Activated CD8-positive, alpha-beta memory T cell treated with anti-CD3 and anti-CD28 coated beads, Interleukin-2, amount 10 ng/mL, durations not matched to agents 7 days and 5 days (primary cell): Measurements from ENCODE around the gene PPP1R13L. TPM values are rescaled to one million over a fixed set of nuclear protein-coding genes. Genes with fewer than 3 reads are reported as not detected.
A peak's percentile ranks its signal among the peaks of the same experiment; 100 is the strongest.

Experiments
- ATAC-seq: fragments of 150-1000 bp; cut with Tn5 transposase; one replicate; pipeline ENCODE4 v1.10.0; 2021; ENCODE audit warnings: moderate library complexity
- CTCF ChIA-PET: fragments of 350-600 bp; sonication (Branson Sonifier 250); formaldehyde crosslinking; loops from one replicate; lab custom pipeline; 2021; ENCODE audit warnings: antibody characterized with exemption; lab: Charles Lee
- DNase-seq: peaks from one replicate; pipeline ENCODE4 v3.0.0-alpha.2; 2020
- H3K27ac Mint-ChIP-seq: one replicate; pipeline ENCODE4 v1.8.0; 2021; ENCODE audit warnings: mild to moderate bottlenecking, mixed read lengths
- H3K27me3 Mint-ChIP-seq: one replicate; pipeline ENCODE4 v1.8.0; 2021; ENCODE audit warnings: mixed read lengths
- H3K36me3 Mint-ChIP-seq: one replicate; pipeline ENCODE4 v1.8.0; 2021; ENCODE audit warnings: mild to moderate bottlenecking, mixed read lengths
- H3K4me1 Mint-ChIP-seq: one replicate; pipeline ENCODE4 v1.8.0; 2021; ENCODE audit warnings: mixed read lengths
- H3K4me3 Mint-ChIP-seq: one replicate; pipeline ENCODE4 v1.8.0; 2021; ENCODE audit warnings: mild to moderate bottlenecking, moderate library complexity, mixed read lengths
- H3K9me3 Mint-ChIP-seq: one replicate; pipeline ENCODE4 v1.8.0; 2022; ENCODE audit warnings: low read depth, mixed read lengths
- total RNA-seq, 2 experiments: library from RNA; stranded (reverse); gene quantifications; one replicate each; pipeline ENCODE4 v1.2.3, GENCODE V29; 2021

PPP1R13L gene
- total RNA-seq: 10 to 100 TPM in 1 of 2 experiments, 1 to 10 TPM in 1; 6.4 to 11.7 TPM

DNA sequence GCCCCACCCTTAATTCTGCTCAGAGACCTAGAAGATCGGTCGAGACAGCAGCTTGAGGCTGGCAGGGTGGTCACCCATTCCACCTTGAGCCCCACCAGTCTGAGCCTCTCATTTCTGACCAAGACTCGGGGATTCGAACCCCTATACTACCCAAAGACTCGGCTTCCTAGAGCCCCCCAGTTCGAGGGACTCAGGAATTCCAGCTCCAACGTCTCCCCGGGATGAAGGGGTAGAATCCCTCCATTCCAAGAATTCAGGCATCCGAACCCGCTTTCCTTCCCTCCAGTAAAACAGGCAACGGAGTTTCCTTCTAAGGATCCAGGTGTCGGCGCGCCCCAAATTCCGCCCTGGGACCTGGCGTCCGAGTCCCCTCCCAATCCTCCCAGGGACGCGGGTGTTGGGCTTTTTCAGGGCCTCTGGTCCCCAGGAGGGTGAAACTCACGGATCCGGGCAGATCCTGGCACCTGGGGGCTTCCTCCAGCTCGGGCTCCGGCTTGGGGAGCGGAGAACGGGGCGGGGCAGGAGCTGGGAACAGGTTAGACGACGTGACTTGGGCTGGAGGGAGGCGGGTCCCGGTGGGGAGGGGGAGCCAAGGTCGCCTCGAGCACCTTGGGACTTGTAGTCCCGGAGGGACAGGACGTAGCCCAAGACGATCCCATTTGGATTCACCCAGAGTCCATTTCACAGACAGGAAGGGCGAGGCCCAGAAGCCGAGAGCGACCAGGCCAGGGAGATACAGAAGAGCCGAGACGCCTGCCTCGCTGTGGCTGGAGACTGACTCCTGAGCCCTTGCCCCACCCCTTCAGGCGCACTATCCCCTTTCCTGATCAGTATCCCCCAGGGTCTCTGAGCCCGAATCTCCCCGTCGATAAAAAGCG is at the start of gene PPP1R13L:
Gene PPP1R13L, minus strand, starts transcription at position 513 of the 878 bp plus-strand sequence. CDS start 6,751 bp downstream, outside the sequence.
- DNase-seq (peak; percentile 76), ATAC-seq (peak; percentile 5)
- Mint-ChIP-seq H3K4me3 (peak within 1 kb of the TSS; percentile 94), H3K36me3 (peaks cover 2% of the 10 kb centered on the region), H3K27ac (peak within 1 kb of the TSS; percentile 88), H3K9me3 (no peaks in the 10 kb centered on the region), H3K4me1 (peaks cover 31% of the 10 kb centered on the region), H3K27me3 (peaks cover 30% of the 10 kb centered on the region)
- CTCF ChIA-PET: interaction anchor here (0.9 to 5.0 kb wide), 13 partner anchors 8 to 288 kb away, joined by 3 to 44 read pairs (median 3); partner anchors contain the start of genes QPCTL and SNRPD2

DNA sequence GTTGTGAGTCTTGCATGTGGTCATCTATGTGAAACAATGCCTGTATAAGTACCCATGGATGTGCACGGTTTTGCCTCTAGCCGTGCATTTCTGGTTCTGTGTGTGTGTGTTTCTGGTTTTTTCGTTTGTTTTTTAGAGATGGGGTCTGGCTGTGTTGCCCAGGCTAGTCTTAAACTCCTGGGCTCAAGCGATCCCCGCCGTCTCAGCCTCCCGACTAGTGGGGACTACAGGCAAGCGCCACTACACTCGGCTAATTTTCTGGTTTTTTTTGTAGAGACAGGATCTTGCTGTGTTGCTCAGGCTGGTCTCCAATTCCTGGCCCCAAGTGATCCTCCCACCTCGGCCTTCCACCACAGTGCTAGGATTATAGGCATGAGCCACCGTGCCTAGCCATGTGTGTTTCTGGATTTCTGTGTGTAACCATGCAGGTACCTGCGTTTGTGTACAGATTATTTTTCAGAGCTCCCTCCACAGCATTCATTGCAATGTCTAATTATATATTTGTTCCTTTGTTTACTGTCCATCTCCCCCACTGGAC is 47.0 kb upstream of the PPP1R13L start:
- Mint-ChIP-seq H3K27ac (peak overlapping the region; percentile 92), H3K9me3 (no peaks in the 10 kb centered on the region)

DNA sequence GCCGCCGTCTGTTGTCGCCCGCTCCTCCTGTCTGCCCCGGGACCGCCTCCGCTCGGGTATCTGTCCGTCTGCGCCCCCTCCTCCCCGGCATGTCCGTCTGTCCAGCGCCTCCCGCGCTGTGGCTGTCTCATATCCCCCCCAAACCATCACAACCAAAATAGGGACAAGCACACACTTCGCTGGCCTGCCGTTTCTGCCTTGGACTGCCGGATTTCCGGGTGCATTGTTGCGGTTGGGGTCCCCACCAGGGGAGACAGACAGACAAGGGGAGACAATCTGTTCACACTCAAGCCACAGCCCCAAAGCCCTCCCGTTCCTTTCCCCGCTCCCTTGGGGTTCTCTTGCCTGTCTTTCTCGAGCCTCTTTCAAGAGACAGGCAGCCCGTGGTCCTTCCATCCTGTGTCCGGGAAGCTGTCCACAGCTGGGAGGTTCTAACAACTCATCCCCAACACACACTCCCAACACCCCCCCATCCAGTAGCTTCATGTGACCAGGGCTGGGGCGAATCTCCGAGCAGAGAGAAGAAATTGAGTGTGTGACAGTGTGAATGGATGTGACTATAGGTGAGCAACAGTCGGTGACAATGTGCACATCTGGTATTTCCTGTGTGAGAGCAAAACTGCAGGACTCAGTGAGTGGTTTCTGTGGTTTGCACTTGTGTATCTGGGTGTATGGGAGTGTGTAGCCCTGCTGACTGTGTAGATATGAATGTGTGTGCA is 46.4 kb upstream of the PPP1R13L start:
- DNase-seq (peak; percentile 71), ATAC-seq (peak; percentile 22)
- Mint-ChIP-seq H3K4me1 (peaks cover 49% of the 10 kb centered on the region), H3K27ac (peak overlapping the region; percentile 92), H3K4me3 (peak overlapping the region; percentile 84), H3K27me3 (peaks cover 6% of the 10 kb centered on the region), H3K9me3 (no peaks in the 10 kb centered on the region), H3K36me3 (peaks cover 2% of the 10 kb centered on the region)
- CTCF ChIA-PET: interaction anchor here (1.0 to 2.1 kb wide), 4 partner anchors 12 to 34 kb away, joined by 6 to 7 read pairs (median 6); partner anchors contain the start of gene FOSB

More for the DNA sequence above, 47.0 kb upstream of the PPP1R13L start:
- Mint-ChIP-seq H3K4me1 (peaks cover 51% of the 10 kb centered on the region), H3K27me3 (peaks cover 6% of the 10 kb centered on the region), H3K36me3 (peaks cover 2% of the 10 kb centered on the region), H3K4me3 (peak overlapping the region; percentile 84)
- ATAC-seq (no peak), DNase-seq (no peak)
- CTCF ChIA-PET: interaction anchor here (1.0 to 2.1 kb wide), 4 partner anchors 13 to 33 kb away, joined by 6 to 7 read pairs (median 6); partner anchors contain the start of gene FOSB

DNA sequence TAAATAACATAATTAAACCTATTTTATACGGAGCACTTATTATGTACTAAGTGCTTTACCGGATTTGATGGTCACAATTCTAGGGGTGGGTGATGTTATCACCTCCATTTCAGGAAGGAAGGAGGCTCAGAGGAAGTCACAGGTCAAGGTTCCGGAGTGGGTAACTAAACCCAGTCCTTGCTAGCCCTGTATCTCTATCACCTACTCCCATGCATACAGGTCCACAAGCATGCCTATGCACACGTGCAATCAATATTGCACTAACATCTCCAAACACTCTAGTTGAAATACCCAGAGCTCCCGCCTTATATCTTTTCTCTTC is 45.1 kb upstream of the PPP1R13L start:
- peak overlapping the region; percentile 99 for H3K27ac Mint-ChIP-seq
- CTCF ChIA-PET: interaction anchor here (0.8 to 27.8 kb wide), 5 partner anchors 11 to 32 kb away, joined by 3 to 1113 read pairs (median 8); partner anchors contain the start of gene FOSB
- H3K27me3 Mint-ChIP-seq: peaks cover 6% of the 10 kb centered on the region
- H3K4me3 Mint-ChIP-seq: peak overlapping the region; percentile 93
- DNase-seq: no peak
- peak; percentile 46 for ATAC-seq
- no peaks in the 10 kb centered on the region for H3K9me3 Mint-ChIP-seq
- peaks cover 2% of the 10 kb centered on the region for H3K36me3 Mint-ChIP-seq
- H3K4me1 Mint-ChIP-seq: peaks cover 46% of the 10 kb centered on the region

DNA sequence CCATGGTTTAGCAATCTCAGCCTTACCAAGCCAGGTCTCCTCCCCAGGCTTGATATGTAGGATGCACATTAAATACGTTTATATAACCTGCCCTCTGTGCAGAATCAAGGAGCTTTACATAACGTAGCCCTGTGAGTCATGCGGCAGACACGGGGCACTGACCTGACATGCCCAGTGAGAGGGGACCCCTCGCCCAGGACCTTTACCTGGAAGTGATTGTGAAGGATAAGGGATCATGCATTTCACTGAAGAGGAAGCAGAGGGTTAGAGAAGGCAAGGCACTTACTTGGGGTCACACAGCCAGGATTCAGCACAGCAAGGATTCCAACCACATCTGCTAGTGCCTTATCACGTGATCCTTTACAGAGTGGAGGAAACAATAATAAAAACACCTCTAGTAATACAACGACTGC is 44.0 kb upstream of the PPP1R13L start:
- H3K27me3 Mint-ChIP-seq: peaks cover 2% of the 10 kb centered on the region
- H3K4me3 Mint-ChIP-seq: peak overlapping the region; percentile 57
- CTCF ChIA-PET: interaction anchor here (0.8 to 27.8 kb wide), 6 partner anchors 9 to 33 kb away, joined by 3 to 1113 read pairs (median 16); partner anchors contain the start of gene FOSB
- peaks cover 2% of the 10 kb centered on the region for H3K36me3 Mint-ChIP-seq
- no peak for ATAC-seq
- peak overlapping the region; percentile 79 for H3K27ac Mint-ChIP-seq
- H3K9me3 Mint-ChIP-seq: no peaks in the 10 kb centered on the region
- H3K4me1 Mint-ChIP-seq: peaks cover 52% of the 10 kb centered on the region
- no peak for DNase-seq

GRCh38 chr19:45448425-45448756 is 43.5 kb upstream of the PPP1R13L start:
- Mint-ChIP-seq H3K36me3 (peaks cover 2% of the 10 kb centered on the region), H3K4me3 (no peak overlapping the region), H3K9me3 (no peaks in the 10 kb centered on the region), H3K4me1 (peaks cover 55% of the 10 kb centered on the region), H3K27me3 (no peaks in the 10 kb centered on the region), H3K27ac (peak overlapping the region; percentile 65)
- ATAC-seq (no peak), DNase-seq (no peak)
- CTCF ChIA-PET: interaction anchor here (1.1 to 27.8 kb wide), 5 partner anchors 9 to 34 kb away, joined by 3 to 1113 read pairs (median 29); partner anchors contain the start of gene FOSB

GRCh38 chr19:45446944-45447343 is 42.1 kb upstream of the PPP1R13L start:
- peaks cover 61% of the 10 kb centered on the region for H3K4me1 Mint-ChIP-seq
- H3K27me3 Mint-ChIP-seq: no peaks in the 10 kb centered on the region
- H3K27ac Mint-ChIP-seq: no peak overlapping the region
- no peak for ATAC-seq
- no peak overlapping the region for H3K4me3 Mint-ChIP-seq
- H3K36me3 Mint-ChIP-seq: peaks cover 2% of the 10 kb centered on the region
- H3K9me3 Mint-ChIP-seq: no peaks in the 10 kb centered on the region
- CTCF ChIA-PET: interaction anchor here (0.7 to 27.8 kb wide), 6 partner anchors 8 to 97 kb away, joined by 3 to 1113 read pairs (median 16); partner anchors contain the start of gene FOSB
- DNase-seq: no peak

DNA sequence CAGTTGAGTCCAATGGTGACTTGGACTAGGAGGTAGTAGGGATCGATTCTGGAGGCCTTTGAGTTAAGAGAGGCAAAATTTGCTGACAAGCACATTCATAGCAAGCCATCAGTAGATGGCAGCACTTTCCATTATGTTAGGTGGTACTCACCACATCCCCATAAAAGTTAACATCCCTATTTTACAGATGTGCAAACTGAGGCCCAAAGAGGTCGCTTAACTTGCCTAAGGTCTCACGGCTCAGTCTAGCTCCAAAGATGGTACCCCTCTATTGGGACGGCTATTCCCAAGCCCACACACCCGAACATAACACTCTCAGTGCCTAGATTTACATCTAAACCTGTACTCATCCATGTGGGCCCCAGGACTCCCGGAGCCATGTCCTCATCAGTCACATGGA is 41.4 kb upstream of the PPP1R13L start:
- H3K27me3 Mint-ChIP-seq: no peaks in the 10 kb centered on the region
- ATAC-seq (no peak), DNase-seq (peak; percentile 54)
- peaks cover 2% of the 10 kb centered on the region for H3K36me3 Mint-ChIP-seq
- CTCF ChIA-PET: interaction anchor here (0.8 to 27.8 kb wide), 4 partner anchors 14 to 53 kb away, joined by 3 to 1113 read pairs (median 16); partner anchors contain the start of gene FOSB
- H3K27ac Mint-ChIP-seq: no peak overlapping the region
- peaks cover 55% of the 10 kb centered on the region for H3K4me1 Mint-ChIP-seq
- no peaks in the 10 kb centered on the region for H3K9me3 Mint-ChIP-seq
- peak overlapping the region; percentile 28 for H3K4me3 Mint-ChIP-seq

- no peak for ATAC-seq
Observed at GRCh38 chr19:45445139-45445538, 40.3 kb upstream of the PPP1R13L start.

DNA sequence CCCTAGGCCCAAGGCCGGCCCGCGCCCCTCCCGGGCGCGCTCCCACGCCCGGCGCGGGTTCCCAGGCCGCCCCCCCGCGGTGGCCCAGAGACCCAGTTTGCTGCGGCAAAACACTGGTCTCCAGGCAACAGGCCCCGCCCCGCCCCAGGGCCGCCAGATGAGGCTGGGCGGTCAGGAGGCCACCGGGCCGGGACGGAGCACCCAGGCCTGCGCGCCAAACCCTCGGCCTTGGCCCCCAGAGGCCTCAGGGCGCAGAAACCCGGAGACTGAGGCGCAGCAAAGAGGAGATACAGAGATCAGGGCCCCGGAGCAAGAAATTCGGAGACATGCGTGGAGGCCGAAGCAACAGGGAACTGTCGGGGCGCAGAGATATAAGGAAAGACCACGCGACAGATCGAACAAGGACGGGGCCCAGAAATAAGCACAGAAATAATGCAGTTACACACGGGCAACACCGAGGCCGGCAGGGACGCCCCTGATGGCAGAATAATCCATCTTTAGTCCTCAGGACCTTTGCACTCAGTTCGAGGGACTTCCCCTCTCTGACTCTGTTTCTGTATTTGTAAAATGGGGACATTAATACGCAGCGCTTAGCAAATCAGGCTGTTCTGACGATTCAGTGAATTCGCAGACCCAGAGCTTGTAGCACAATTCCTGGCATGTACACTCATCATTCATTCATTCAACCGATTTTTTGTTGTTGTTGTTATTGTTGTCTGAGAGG is 39.6 kb upstream of the PPP1R13L start:
- DNase-seq: peak; percentile 89
- no peaks in the 10 kb centered on the region for H3K9me3 Mint-ChIP-seq
- no peaks in the 10 kb centered on the region for H3K27me3 Mint-ChIP-seq
- H3K36me3 Mint-ChIP-seq: peaks cover 2% of the 10 kb centered on the region
- CTCF ChIA-PET: interaction anchor here (1.2 to 27.8 kb wide), 4 partner anchors 12 to 42 kb away, joined by 3 to 1113 read pairs (median 18); partner anchors contain the start of gene FOSB
- peak overlapping the region; percentile 73 for H3K4me3 Mint-ChIP-seq
- peak; percentile 60 for ATAC-seq
- peaks cover 54% of the 10 kb centered on the region for H3K4me1 Mint-ChIP-seq
- H3K27ac Mint-ChIP-seq: peak overlapping the region; percentile 49

More at GRCh38 chr19:45445139-45445538, 40.3 kb upstream of the PPP1R13L start:
- H3K9me3 Mint-ChIP-seq: no peaks in the 10 kb centered on the region
- peaks cover 60% of the 10 kb centered on the region for H3K4me1 Mint-ChIP-seq
- H3K4me3 Mint-ChIP-seq: no peak overlapping the region
- CTCF ChIA-PET: interaction anchor here (1.2 to 27.8 kb wide), 4 partner anchors 11 to 43 kb away, joined by 3 to 1113 read pairs (median 18); partner anchors contain the start of gene FOSB
- peak overlapping the region; percentile 21 for H3K27ac Mint-ChIP-seq
- peaks cover 2% of the 10 kb centered on the region for H3K36me3 Mint-ChIP-seq
- no peaks in the 10 kb centered on the region for H3K27me3 Mint-ChIP-seq
- DNase-seq: no peak

- Mint-ChIP-seq H3K27ac (peak overlapping the region; percentile 80), H3K27me3 (no peaks in the 10 kb centered on the region), H3K4me3 (peak overlapping the region; percentile 73), H3K9me3 (no peaks in the 10 kb centered on the region), H3K36me3 (peaks cover 2% of the 10 kb centered on the region), H3K4me1 (peaks cover 48% of the 10 kb centered on the region)
- peak; percentile 77 for DNase-seq
- CTCF ChIA-PET: interaction anchor here (1.0 to 27.8 kb wide), 3 partner anchors 12 to 38 kb away, joined by 3 to 1113 read pairs (median 29); partner anchors contain the start of gene FOSB
- ATAC-seq: peak; percentile 9
Observed at GRCh38 chr19:45443462-45444317, 38.8 kb upstream of the PPP1R13L start.
